GM18498 (cell line): ENCODE data around the gene MATK.
"Not testable (repeated sequence)": the region's sequence is repeated elsewhere in the genome, so short reads cannot be mapped to it uniquely, and the experiment has no call there.

Experiments
- ATAC-seq: cut with Tn5 transposase; IDR thresholded peaks from one replicate; pipeline ENCODE4 v1.9.1; 2021; ENCODE audit warnings: mild to moderate bottlenecking, moderate library complexity; ENCODE audit not compliant: unreplicated experiment

The MATK gene

GRCh38 chr19:3816566-3817218 lies 30.5 kb upstream of the MATK start:
- no peak for ATAC-seq

DNA sequence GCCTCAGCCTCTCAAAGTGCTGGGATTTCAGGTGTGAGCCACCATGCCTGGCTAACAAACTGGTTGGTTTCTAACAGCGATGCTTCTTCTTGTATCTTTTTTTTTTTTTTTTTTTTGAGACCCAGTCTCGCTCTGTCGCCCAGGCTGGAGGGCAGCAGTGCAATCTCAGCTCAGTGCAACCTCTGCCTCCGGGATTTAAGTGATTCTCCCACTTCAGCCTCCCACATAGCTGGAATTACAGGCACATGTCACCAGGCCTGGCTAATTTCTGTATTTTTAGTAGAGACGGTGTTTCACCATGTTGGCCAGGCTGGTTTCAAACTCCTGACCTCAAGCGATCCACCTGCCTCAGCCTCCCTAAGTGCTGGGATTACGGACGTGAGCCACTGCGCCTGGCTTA lies 30.0 kb upstream of the MATK start:
- not testable (repeated sequence) for ATAC-seq

GRCh38 chr19:3814648-3815047 lies 28.5 kb upstream of the MATK start:
- ATAC-seq: no peak

DNA sequence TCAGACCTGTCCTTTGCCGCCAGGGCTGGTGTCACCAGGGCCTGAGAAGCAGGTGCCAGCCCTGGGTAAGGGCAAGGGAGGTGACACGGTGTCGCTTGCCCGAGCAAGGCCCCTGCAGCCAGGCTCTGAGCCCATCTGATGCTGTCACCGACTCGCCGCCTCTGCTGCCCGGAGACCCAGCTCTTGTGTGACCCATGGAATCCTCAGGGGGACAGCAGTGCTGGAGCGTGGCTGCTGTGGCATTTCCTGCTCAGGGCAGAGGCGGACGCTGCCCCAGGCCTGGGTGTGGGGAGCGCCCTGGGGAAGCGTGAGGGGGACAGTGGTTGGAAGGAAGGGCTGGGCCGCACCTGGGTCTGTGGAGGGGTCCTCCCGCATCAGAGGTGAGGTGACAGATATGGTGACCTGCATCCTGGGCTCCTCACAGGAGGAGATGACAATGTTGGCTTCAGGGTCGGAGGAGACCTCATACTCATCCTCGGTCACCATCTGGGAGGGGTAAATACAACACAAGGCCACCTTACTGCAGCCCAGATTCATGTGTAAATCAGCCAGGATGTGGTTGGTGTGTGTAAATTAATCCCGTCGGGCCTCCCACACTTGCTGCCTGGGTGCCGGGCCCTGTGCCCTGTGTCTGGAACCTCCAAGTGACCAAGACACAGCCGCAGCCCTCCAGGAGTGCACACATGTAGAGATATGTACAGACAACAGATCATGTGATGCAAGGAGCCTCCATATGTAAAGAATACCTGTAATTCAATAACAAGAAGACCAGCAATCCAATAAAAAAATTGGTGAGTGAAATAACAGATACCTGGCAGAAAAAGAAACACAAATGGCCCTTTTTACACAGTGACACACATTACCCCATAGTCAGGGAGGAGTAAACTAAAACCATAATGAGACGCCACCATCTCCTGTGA lies 27.6 kb upstream of the MATK start:
- no peak for ATAC-seq

GRCh38 chr19:3810708-3811355 lies 24.7 kb upstream of the MATK start:
- ATAC-seq: no peak

GRCh38 chr19:3809881-3810707 lies 23.9 kb upstream of the MATK start:
- no peak for ATAC-seq

DNA sequence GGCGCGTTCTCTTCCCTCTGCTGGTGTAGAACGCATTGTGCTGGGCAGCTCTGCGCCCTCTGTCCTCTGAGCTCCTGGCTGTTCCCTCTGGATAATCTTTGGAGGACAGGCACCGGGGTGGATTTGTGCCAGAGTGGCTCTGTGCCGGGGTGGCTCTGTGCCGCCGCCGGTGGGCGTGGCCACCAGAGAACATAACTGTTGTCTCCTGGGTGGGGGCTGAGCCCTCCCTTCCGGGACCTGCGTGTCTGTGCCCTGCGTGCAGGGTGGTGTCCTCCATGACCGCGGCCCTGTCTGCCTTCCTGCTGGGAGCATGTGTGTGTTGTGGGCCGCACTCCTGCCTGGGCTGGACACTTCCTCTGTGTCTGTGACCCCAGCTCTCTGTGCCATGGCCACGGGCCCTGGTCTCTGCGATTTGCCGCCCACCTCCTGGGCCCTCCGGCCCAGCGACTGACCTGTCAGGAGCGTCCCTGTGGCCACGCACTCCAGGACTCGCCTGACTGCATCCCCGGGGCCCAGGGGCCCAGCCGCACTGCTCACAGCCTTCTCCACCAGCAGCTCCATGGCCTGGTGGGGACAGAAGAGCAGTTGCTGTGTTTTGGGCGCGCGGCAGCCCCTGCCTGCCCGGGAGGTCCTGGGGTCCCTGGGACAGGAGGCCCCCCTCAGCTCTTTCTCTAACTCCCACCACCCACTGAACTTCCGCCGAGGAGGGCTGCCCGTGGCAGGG lies 22.4 kb upstream of the MATK start:
- no peak for ATAC-seq

DNA sequence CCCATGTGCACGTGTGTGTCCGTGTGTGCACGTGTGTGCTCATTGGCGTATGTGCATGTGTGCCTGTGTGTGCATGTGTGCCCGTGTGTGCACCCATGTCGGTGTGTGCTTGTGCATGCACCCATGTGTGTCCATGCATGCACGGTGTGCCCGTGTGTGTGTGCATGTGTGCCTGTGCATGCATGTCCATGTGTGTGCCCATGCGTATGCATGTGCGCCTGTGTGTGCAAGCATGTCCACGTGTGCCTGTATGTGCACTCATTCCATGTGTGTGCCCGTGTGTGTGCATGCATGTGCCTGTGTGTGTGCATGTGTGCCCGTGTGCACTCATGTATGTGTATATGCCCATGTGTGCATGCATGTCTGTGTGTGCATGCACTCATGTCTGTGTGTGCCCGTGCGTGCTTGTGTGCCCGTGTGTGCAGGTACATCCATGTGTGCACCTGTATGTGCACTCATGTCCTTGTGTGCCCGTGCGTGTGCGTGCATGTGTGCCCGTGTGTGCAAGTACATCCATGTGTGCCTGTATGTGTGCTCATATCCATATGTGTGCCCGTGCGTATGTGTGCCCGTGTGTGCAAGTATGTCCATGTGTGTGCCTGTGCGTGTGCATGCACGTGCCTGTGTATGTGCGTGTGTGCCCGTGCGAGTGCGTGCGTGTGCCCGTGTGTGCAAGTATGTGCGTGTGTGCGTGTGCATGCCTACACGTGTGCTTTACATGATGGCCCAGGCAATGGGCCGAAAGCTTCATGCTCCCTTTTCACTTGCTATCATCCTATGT lies 21.6 kb upstream of the MATK start:
- ATAC-seq: no peak

DNA sequence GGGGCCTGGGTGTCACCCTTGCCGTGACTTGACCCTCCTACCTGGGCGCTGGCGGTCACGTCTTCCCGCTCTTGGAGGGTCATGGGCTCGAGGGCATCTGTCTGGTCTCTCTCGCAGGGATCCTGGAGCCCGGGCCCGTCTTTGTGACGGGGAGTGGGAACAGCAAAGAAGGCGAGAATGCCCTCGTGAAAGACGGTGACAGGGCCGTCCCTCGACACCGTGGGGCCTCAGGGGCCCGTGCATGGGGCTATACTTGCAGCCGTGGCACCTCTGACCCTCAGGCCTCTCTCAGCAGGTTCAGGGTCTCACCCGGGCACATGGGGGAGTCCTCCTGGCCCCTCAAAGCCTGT lies 20.9 kb upstream of the MATK start:
- ATAC-seq: no peak

DNA sequence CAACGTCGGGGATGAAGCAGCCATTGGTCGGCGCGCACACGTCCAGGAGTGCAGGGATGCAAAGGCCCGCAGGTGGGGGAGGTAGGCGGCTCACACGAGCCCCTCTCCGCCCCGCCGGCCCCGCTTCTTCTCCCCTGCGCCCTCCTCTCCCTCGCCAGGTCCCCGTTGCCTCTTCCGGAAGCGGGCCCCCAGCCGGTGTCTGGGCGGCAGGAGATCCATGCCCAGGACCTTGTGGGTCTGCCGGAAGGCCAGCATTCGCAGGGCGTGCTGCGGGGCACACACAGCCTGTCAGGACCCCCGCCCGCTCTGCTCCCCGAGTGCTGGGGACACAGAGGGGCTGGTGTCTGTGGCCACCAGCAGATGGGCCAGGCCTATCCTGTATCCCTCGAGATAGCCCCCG lies 19.7 kb upstream of the MATK start:
- no peak for ATAC-seq

DNA sequence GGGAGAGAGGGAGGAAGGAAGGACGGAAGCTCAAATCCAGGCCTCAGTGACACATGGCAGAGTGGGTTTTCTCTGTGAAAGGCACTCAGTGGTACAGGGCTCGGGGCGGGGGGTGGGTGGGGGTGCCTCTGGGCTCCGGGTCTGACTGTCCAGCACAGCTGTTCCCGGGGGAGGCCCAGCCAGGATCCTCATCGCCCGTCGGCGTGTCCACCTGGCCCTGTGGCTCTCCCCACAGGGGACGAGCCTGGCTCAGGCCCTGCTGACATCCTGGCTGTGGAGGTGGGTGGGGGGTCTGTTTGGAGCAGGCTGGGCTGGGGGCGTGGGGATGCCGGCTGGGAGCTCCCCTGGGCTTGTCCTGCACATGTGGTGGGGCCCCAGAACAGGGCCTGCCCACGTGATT lies 18.2 kb upstream of the MATK start:
- no peak for ATAC-seq

GRCh38 chr19:3803986-3804385 lies 17.8 kb upstream of the MATK start:
- no peak for ATAC-seq

DNA sequence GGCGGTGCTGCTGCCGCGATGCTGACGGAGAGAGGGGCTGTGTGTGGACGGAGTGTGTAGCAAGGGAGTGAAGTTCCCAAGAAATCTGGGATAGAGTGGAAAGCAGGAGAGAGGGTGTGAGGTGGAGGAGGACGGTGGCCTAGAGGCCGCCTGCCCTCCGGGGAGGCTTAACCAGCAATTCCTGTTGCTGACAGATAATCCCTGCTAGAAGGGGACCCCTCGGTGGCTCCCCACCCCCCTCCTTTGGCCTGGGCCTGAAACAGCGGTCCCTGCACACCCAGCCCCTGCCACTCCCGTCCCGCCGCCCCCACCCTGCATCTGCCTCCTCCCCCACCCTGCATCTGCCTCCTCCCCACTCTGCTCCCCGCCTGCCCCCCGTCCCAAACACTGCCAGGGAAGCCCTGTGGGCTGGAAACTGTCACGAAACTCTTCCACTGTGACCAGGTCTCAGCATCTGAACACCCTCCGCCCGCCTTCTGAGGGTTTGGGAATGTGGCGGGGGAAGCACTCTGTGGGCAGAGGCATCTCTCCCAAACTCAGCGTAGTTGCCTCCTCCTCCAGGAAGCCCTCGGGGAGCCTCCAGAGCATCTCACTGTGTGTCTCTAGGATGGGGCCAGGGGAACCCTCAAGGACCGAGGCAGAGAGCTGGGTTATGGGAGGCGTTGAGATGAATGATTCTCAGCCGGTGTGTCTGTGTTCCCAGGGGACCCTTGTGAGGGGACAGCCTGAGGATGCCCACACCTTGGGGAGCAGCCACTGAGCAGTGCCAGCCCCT lies 17.1 kb upstream of the MATK start:
- ATAC-seq: no peak

DNA sequence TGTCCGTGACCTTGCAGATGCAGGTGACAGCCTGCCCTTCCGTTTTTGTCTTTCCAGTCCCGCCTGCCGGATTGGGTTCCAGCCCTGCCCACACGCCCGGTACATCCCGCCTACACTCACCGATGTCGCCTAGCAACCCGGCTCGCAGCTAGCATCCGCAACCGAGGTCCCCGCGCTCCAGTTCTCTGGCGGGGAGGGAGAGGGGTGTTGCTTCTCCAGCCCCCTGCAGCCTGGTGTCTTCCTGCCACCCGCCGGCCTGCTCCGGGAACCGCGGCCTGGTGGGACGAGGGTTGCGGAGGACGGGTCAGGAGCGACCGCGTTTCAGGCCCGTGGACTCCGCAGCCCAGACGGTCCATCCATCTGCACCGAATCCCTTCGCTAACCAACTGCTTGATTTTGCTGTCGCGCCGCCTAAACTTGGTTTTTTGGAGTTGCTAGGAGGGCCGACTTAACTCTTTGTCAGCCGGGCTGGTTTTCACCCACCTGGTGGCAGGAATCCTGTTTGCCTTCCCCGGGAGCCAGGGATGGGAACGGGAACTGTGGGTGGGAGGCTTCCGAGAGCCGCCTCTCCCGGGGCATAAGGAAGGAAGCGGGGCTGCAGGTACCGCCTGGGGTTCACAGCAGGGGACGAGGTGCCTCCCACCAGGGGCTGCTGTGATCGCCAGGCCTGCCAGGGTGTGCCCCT lies 15.4 kb upstream of the MATK start:
- no peak for ATAC-seq

- no peak for ATAC-seq
These were observed 14.8 kb upstream of the MATK start for GRCh38 chr19:3800996-3801395.

- no peak for ATAC-seq
These were observed 12.0 kb upstream of the MATK start for GRCh38 chr19:3798137-3798536.

GRCh38 chr19:3796358-3796757 lies 10.2 kb upstream of the MATK start:
- no peak for ATAC-seq

DNA sequence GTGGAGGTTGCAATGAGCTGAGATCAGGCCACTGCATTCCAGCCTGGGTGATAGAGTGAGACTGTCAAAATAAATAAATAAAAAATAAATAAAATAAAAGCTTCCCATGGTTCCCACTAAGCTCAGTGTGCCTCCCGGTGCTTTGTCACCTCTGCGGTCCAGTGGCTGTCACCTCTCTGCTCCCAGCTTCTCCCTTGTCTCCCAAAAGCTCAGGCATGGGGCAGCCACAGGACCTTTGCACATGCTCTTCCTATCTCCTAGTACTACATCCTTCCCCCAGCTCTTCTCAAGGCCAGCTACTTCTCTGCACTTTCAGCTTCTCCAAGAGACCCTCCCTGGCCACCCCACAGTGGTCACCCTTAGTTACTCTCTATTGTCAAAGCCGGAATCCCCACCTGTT lies 7.6 kb upstream of the MATK start:
- no peak for ATAC-seq
